HG03457 (cell line): ENCODE data around the gene ODC1.
A peak's percentile ranks its signal among the peaks of the same experiment; 100 is the strongest.
"Not testable (repeated sequence)": the region's sequence is repeated elsewhere in the genome, so short reads cannot be mapped to it uniquely, and the experiment has no call there.

ENCODE experiments used
- ATAC-seq: cut with Tn5 transposase; IDR thresholded peaks from one replicate; pipeline ENCODE4 v1.9.1; 2021; ENCODE audit warnings: moderate number of reproducible peaks; ENCODE audit not compliant: unreplicated experiment

Gene ODC1

GRCh38 chr2:10454505-10454904 lies 6.4 kb upstream of the ODC1 start:
- ATAC-seq: no peak

GRCh38 chr2:10453905-10454298 lies 5.8 kb upstream of the ODC1 start:
- ATAC-seq: no peak

- ATAC-seq: no peak
Observed at GRCh38 chr2:10452956-10453904, 5.1 kb upstream of the ODC1 start.

- no peak for ATAC-seq
Observed at GRCh38 chr2:10452312-10452711, 4.2 kb upstream of the ODC1 start.

- no peak for ATAC-seq
Observed at GRCh38 chr2:10451819-10452218, 3.7 kb upstream of the ODC1 start.

GRCh38 chr2:10449838-10450691 lies 1.9 kb upstream of the ODC1 start:
- no peak for ATAC-seq

GRCh38 chr2:10449486-10449831 lies 1.3 kb upstream of the ODC1 start:
- ATAC-seq: no peak

GRCh38 chr2:10448576-10449485 lies 704 bp upstream of the ODC1 start:
- ATAC-seq: peak; percentile 42

GRCh38 chr2:10447300-10447894 lies 730 bp downstream of the ODC1 start:
- peak; percentile 14 for ATAC-seq

GRCh38 chr2:10446631-10447030 lies 1.5 kb downstream of the ODC1 start:
- ATAC-seq: no peak

- no peak for ATAC-seq
Observed at GRCh38 chr2:10444463-10444862, 3.7 kb downstream of the ODC1 start.

GRCh38 chr2:10442469-10443126 lies 5.5 kb downstream of the ODC1 start:
- not testable (repeated sequence) for ATAC-seq

- no peak for ATAC-seq
Observed at GRCh38 chr2:10441948-10442347, 6.2 kb downstream of the ODC1 start.

- no peak for ATAC-seq
Observed at GRCh38 chr2:10440736-10441135, 7.4 kb downstream of the ODC1 start.

- ATAC-seq: no peak
Observed at GRCh38 chr2:10439971-10440370, 8.2 kb downstream of the ODC1 start.

GRCh38 chr2:10439185-10439879 lies 8.8 kb downstream of the ODC1 start:
- no peak for ATAC-seq

- no peak for ATAC-seq
Observed at GRCh38 chr2:10438688-10439087, 9.4 kb downstream of the ODC1 start.

- no peak for ATAC-seq
Observed at GRCh38 chr2:10437806-10438205, 10.3 kb downstream of the ODC1 start.

- ATAC-seq: no peak
Observed at GRCh38 chr2:10436583-10437110, 11.5 kb downstream of the ODC1 start.
